SK-N-SH (cell line): ENCODE data around the gene HRH1. TPM values are rescaled to one million over a fixed set of nuclear protein-coding genes. Genes with fewer than 3 reads are reported as not detected.

Experiments used
- CTCF ChIA-PET: fragments of 300-600, 350-600 bp; formaldehyde crosslinking; extraction: SDS; loops from one replicate; lab custom pipeline; 2021; lab: Yijun Ruan, JAX
- POLR2A ChIA-PET: fragments of 350-600 bp; sonication (Branson Sonifier 250); formaldehyde crosslinking; extraction: SDS; loops from one replicate; lab custom pipeline; 2020; ENCODE audit warnings: antibody characterized with exemption, inconsistent platforms; lab: Yijun Ruan, JAX
- DNase-seq: peaks from one replicate; pipeline ENCODE4 v3.0.0; 2012
- H2AFZ ChIP-seq: fragments of 200-600 bp; sonication (generic); 2 replicates; pipeline ENCODE4 v1.8.1; 2016; ENCODE audit warnings: antibody characterized with exemption, mild to moderate bottlenecking, low read depth
- H3F3A ChIP-seq: fragments of 200-600 bp; sonication (generic); replicated peaks from 2 replicates; pipeline ENCODE3; 2016; ENCODE audit warnings: antibody characterized with exemption, mild to moderate bottlenecking; ENCODE audit not compliant: insufficient read depth
- H3K27ac ChIP-seq, 2 experiments: fragments of 200-500 bp in 1 of 2; fragments of 200-600 bp in 1 of 2; sonication (Bioruptor generic) in 1 of 2; sonication (generic), shearing (Covaris generic) in 1 of 2; 2 replicates each; pipeline versions ENCODE4 v1.5.1 to v1.6.1; 2014 to 2016; ENCODE audit warnings: low read depth in 2 of 2, inconsistent platforms in 1 of 2, low read length in 1 of 2, mild to moderate bottlenecking in 1 of 2, mixed read lengths in 1 of 2
- H3K27me3 ChIP-seq: fragments of 200-600 bp; sonication (generic), shearing (Covaris generic); 2 replicates; pipeline ENCODE4 v1.6.1; 2016; ENCODE audit warnings: mixed run types; ENCODE audit not compliant: insufficient read depth
- H3K36me3 ChIP-seq, 2 experiments: fragments of 200-500 bp in 1 of 2; fragments of 200-600 bp in 1 of 2; sonication (Bioruptor generic) in 1 of 2; sonication (generic) in 1 of 2; replicated peaks in 1 of 2; 2 replicates each; pipeline versions ENCODE3 to v1.5.1; 2014 to 2016; ENCODE audit warnings: low read length in 1 of 2, mild to moderate bottlenecking in 1 of 2; ENCODE audit not compliant: insufficient read depth in 2 of 2, control insufficient read depth in 1 of 2
- H3K4me1 ChIP-seq, 2 experiments: fragments of 200-500 bp in 1 of 2; fragments of 200-600 bp in 1 of 2; sonication (Bioruptor generic) in 1 of 2; sonication (generic), shearing (Covaris generic) in 1 of 2; 2 replicates each; pipeline versions ENCODE4 v1.5.1 to v1.6.1; 2014 to 2016; ENCODE audit warnings: low read depth in 1 of 2, low read length in 1 of 2, mixed run types in 1 of 2; ENCODE audit not compliant: insufficient read depth in 2 of 2, control insufficient read depth in 1 of 2
- H3K4me2 ChIP-seq: fragments of 200-600 bp; sonication (generic), shearing (Covaris generic); 2 replicates; pipeline ENCODE4 v1.6.1; 2017; ENCODE audit warnings: mixed run types
- H3K4me3 ChIP-seq, 2 experiments: fragments of 200-500 bp in 1 of 2; fragments of 200-600 bp in 1 of 2; sonication (Bioruptor generic) in 1 of 2; sonication (generic), shearing (Covaris generic) in 1 of 2; 2 replicates each; pipeline versions ENCODE4 v1.5.1 to v1.8.1; 2014 to 2016; ENCODE audit warnings: low read depth in 2 of 2, inconsistent platforms in 1 of 2, low read length in 1 of 2, mild to moderate bottlenecking in 1 of 2, mixed read lengths in 1 of 2, moderate library complexity in 1 of 2
- H3K79me2 ChIP-seq: fragments of 200-600 bp; sonication (generic); 2 replicates; pipeline ENCODE4 v1.8.1; 2017; ENCODE audit warnings: mild to moderate bottlenecking; ENCODE audit not compliant: insufficient read depth
- H3K9ac ChIP-seq: fragments of 200-600 bp; sonication (generic); 2 replicates; pipeline ENCODE4 v1.6.1; 2017; ENCODE audit warnings: mixed run types
- H3K9me2 ChIP-seq: fragments of 200-600 bp; sonication (generic); 2 replicates; pipeline ENCODE4 v1.6.1; 2017; ENCODE audit warnings: mixed run types
- H3K9me3 ChIP-seq: fragments of 200-600 bp; sonication (generic); 2 replicates; pipeline ENCODE4 v1.6.1; 2017; ENCODE audit warnings: mixed run types, mild to moderate bottlenecking, moderate library complexity
- H4K20me1 ChIP-seq: fragments of 200-600 bp; sonication (generic); 2 replicates; pipeline ENCODE4 v1.6.1; 2017; ENCODE audit warnings: mild to moderate bottlenecking, mixed run types; ENCODE audit not compliant: insufficient read depth
- CHD2 ChIP-seq: fragments of 150-350 bp; IDR thresholded peaks from 2 replicates; pipeline ENCODE4 v1.6.1; 2018; ENCODE audit warnings: low read length; ENCODE audit not compliant: partially characterized antibody
- EP300 ChIP-seq, 2 experiments: IDR thresholded peaks; 2 replicates each; pipeline versions ENCODE4 v1.4.0 to v1.6.1; 2012; ENCODE audit warnings: borderline replicate concordance in 1 of 2, low read depth in 1 of 2, low read length in 1 of 2
- EZH2phosphoT487 ChIP-seq: fragments of 200-600 bp; sonication (generic); IDR thresholded peaks from 2 replicates; pipeline ENCODE4 v1.6.1; 2017; ENCODE audit warnings: low read depth, mixed run types, mild to moderate bottlenecking, antibody characterized with exemption, moderate library complexity, borderline replicate concordance
- FOSL2 ChIP-seq: IDR thresholded peaks from 2 replicates; pipeline ENCODE4 v1.4.0; 2012; ENCODE audit warnings: low read depth, mild to moderate bottlenecking, moderate library complexity, borderline replicate concordance
- FOXJ3 ChIP-seq: sonication (generic); formaldehyde crosslinking; IDR thresholded peaks from 2 replicates; pipeline ENCODE4 v1.5.1; 2020; ENCODE audit warnings: mild to moderate bottlenecking, missing genetic modification reagents
- FOXM1 ChIP-seq: IDR thresholded peaks from 2 replicates; pipeline ENCODE4 v1.4.0; 2012; ENCODE audit warnings: low read depth, mild to moderate bottlenecking
- JUND ChIP-seq: IDR thresholded peaks from 2 replicates; pipeline ENCODE4 v1.4.0; 2012
- NFIC ChIP-seq: IDR thresholded peaks from 2 replicates; pipeline ENCODE4 v1.4.0; 2012; ENCODE audit warnings: borderline replicate concordance
- NRF1 ChIP-seq: IDR thresholded peaks from 2 replicates; pipeline ENCODE4 v1.6.1; 2012; ENCODE audit warnings: low read depth, mild to moderate bottlenecking, low read length
- PBX3 ChIP-seq: IDR thresholded peaks from 2 replicates; pipeline ENCODE4; 2012
- TAF1 ChIP-seq: IDR thresholded peaks from 2 replicates; pipeline ENCODE4 v1.6.1; 2012; ENCODE audit warnings: low read depth, mild to moderate bottlenecking, low read length, moderate library complexity, borderline replicate concordance
- TCF12 ChIP-seq: IDR thresholded peaks from 2 replicates; pipeline ENCODE4 v1.4.0; 2012
- TEAD4 ChIP-seq: IDR thresholded peaks from 2 replicates; pipeline ENCODE4 v1.4.0; 2012; ENCODE audit warnings: mild to moderate bottlenecking, borderline replicate concordance; ENCODE audit not compliant: insufficient read depth
- YY1 ChIP-seq: IDR thresholded peaks from 2 replicates; pipeline ENCODE4 v1.4.0; 2012; ENCODE audit warnings: low read depth, mild to moderate bottlenecking
- WGBS: methylation state at CpG from one replicate; pipeline ENCODE4 v1.1.6; 2017; ENCODE audit warnings: low lambda C conversion rate; 5-methylcytosine and 5-hydroxymethylcytosine counted together
- polyA plus RNA-seq, 3 experiments: library from polyadenylated mRNA; depleted of rRNA; stranded (reverse); fragments of >200 nt; gene quantifications; 2 replicates each; pipeline ENCODE4 v1.2.3, GENCODE V29; 2012
- TF ChIP-seq, protein P1 (sequence below): IDR thresholded peaks from 2 replicates; pipeline ENCODE4 v1.4.0; 2012; ENCODE audit warnings: low read depth, borderline replicate concordance

HRH1 gene
- polyA plus RNA-seq, 1 of the 3 experiments (the other 2 are of a cell fraction), result 6.2 TPM

DNA sequence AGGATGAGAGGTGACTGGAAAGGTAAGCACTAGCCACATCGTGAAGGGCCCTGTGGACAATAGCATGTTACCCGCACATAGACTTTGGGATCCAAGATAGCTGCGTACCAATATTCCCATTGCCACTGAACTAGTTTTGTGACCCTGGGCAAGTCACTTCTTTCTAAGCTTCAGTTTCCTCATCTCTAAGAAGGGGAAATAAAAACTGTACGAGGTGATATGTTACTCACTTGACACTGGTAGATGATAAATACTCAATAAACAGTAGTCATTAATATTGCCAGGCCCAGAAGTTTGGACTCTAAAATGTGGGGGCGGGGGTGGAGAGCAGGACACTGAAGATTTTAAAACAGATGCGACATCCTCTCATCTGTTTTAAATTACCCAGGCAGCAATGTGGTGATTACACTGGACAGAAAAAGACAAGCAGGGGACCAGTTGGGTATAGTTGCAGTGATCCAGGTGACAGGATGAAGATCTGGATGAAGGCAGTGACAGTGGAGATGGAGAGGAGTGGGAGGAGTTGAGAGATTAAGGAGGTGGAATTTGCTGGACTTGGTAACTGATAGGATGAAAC is 120.4 kb downstream of the HRH1 start:
- Histone ChIP-seq H3K9me3 (no peaks in the 10 kb centered on the region), H3K27me3 (no peaks in the 10 kb centered on the region), H3K4me3 (no peak overlapping the region), H2AFZ (no peak overlapping the region), H3K9ac (no peak overlapping the region), H3F3A (peaks cover 15% of the 10 kb centered on the region), H3K27ac (peak overlapping the region in 1 of 2 experiments; percentile 48; a peak in 1 of 4 replicates), H3K36me3 (peaks cover 0 to 5% of the 10 kb centered on the region in 2 experiments), H3K4me1 (peaks cover 24 to 26% of the 10 kb centered on the region in 2 experiments; a peak in 3 of 4 replicates), H3K9me2 (no peaks in the 10 kb centered on the region), H3K4me2 (0 out of 2 replicates have a peak overlapping the region, but pooled peaks have one; percentile 85), H4K20me1 (no peaks in the 10 kb centered on the region), H3K79me2 (peaks cover 74% of the 10 kb centered on the region)
- WGBS, result 66% methylated on average over 6 of the region's 6 CpGs
- DNase-seq, result peak; percentile 48
- CTCF ChIA-PET, result interaction anchor here (0.7 kb wide), 1 partner anchor 120 kb away, joined by 3 read pairs; no protein-coding TSS in a partner anchor
- POLR2A ChIA-PET, result no interaction called here
- TF ChIP-seq EP300 (IDR thresholded peaks at IDR 0.05; ENCODE audit: borderline replicate concordance in 1 of 2, low read depth in 1 of 2, low read length in 1 of 2) (peak in 1 of 2 experiments; percentile 24; a peak in 1 of 4 replicates), JUND (no peak), NRF1 (no peak), CHD2 (peak; percentile 54), TCF12 (peak; percentile 48; the same call in 1 of the 2 replicates), TEAD4 (no peak), TAF1 (no peak), YY1 (no peak), FOXM1 (no peak), EZH2phosphoT487 (no peak), FOSL2 (no peak)
- TF ChIP-seq, protein P1, sequence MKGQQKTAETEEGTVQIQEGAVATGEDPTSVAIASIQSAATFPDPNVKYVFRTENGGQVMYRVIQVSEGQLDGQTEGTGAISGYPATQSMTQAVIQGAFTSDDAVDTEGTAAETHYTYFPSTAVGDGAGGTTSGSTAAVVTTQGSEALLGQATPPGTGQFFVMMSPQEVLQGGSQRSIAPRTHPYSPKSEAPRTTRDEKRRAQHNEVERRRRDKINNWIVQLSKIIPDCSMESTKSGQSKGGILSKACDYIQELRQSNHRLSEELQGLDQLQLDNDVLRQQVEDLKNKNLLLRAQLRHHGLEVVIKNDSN, result no peak

DNA sequence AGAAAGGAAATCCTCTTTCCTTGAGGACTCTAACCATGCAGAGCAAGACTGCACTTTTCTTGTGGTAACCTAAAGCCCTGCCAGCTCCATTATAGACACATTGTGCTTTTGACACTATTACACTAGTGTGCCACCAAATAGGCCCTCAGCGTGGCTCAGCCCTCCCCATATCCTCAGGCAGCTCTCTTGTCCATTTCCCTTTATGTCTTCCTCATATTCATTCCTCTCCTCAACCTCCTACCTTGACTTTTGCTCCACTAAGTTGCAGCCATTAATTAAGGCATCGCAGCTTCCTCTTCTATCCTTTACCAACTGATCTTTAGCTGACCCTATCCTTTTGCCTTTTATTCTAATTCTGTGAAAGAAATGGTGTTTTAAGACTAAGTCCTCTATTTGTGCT is 121.6 kb downstream of the HRH1 start:
- no peak overlapping the region for H3K27ac ChIP-seq
- peaks cover 15% of the 10 kb centered on the region for H3F3A ChIP-seq
- TF ChIP-seq PBX3 (no peak), NFIC (no peak), EP300 (IDR thresholded peaks at IDR 0.05; ENCODE audit: borderline replicate concordance in 1 of 2, low read depth in 1 of 2, low read length in 1 of 2) (no peak), TEAD4 (no peak), FOXJ3 (no peak), NRF1 (no peak), FOSL2 (no peak), TAF1 (no peak), FOXM1 (no peak)
- no peaks in the 10 kb centered on the region for H4K20me1 ChIP-seq
- no peak overlapping the region for H3K9ac ChIP-seq
- H2AFZ ChIP-seq, result no peak overlapping the region
- 63% methylated on average over 2 of the region's 2 CpGs for WGBS
- no peaks in the 10 kb centered on the region for H3K9me2 ChIP-seq
- peaks cover 24 to 26% of the 10 kb centered on the region in 2 experiments; a peak in 3 of 4 replicates for H3K4me1 ChIP-seq
- POLR2A ChIA-PET, result no interaction called here
- no peaks in the 10 kb centered on the region for H3K9me3 ChIP-seq
- no peak for DNase-seq
- H3K4me2 ChIP-seq, result no peak overlapping the region
- H3K36me3 ChIP-seq, result peaks cover 3 to 14% of the 10 kb centered on the region in 2 experiments
- CTCF ChIA-PET, result interaction anchor here (1.5 kb wide), 1 partner anchor 121 kb away, joined by 3 read pairs; no protein-coding TSS in a partner anchor
- H3K4me3 ChIP-seq, result no peak overlapping the region
- H3K27me3 ChIP-seq, result no peaks in the 10 kb centered on the region
- H3K79me2 ChIP-seq, result peaks cover 87% of the 10 kb centered on the region
